DND-41 (cell line): ENCODE data around the gene L3MBTL4.

Experiments
- ATAC-seq: fragments of 200-7000 bp; cut with Tn5 transposase; 3 replicates; pipeline ENCODE4 v1.9.1; 2021; ENCODE audit warnings: low read depth; ENCODE audit not compliant: insufficient read depth
- DNase-seq: peaks from one replicate; pipeline ENCODE4 v3.0.0-alpha.2; 2020
- H2AFZ ChIP-seq: 2 replicates; pipeline ENCODE4 v1.6.0; 2012; ENCODE audit warnings: low read depth, low read length
- H3K27ac ChIP-seq: 2 replicates; pipeline ENCODE4 v1.5.1; 2012; ENCODE audit warnings: low read length, inconsistent platforms
- H3K27me3 ChIP-seq: fragments of 200-600 bp; sonication (generic); 2 replicates; pipeline ENCODE4 v1.6.0; 2012; ENCODE audit warnings: low read length, mild to moderate bottlenecking, inconsistent platforms; ENCODE audit not compliant: insufficient read depth, poor library complexity
- H3K36me3 ChIP-seq: 2 replicates; pipeline ENCODE4 v1.5.1; 2012; ENCODE audit warnings: low read length, inconsistent platforms; ENCODE audit not compliant: insufficient read depth
- H3K4me1 ChIP-seq: 2 replicates; pipeline ENCODE4 v1.5.1; 2012; ENCODE audit warnings: mild to moderate bottlenecking, low read length; ENCODE audit not compliant: insufficient read depth
- H3K4me2 ChIP-seq: 2 replicates; pipeline ENCODE4 v1.6.0; 2012; ENCODE audit warnings: mild to moderate bottlenecking, moderate library complexity, low read length, inconsistent platforms; ENCODE audit not compliant: insufficient read depth
- H3K4me3 ChIP-seq, 2 experiments: fragments of 200-600 bp in 1 of 2; shearing (Covaris generic) in 1 of 2; 2 replicates each; pipeline ENCODE4 v1.5.1; 2012 to 2016; ENCODE audit warnings: inconsistent platforms in 2 of 2, low read length in 2 of 2, mild to moderate bottlenecking in 2 of 2, low read depth in 1 of 2, moderate library complexity in 1 of 2
- H3K79me2 ChIP-seq: 2 replicates; pipeline ENCODE4 v1.6.0; 2012; ENCODE audit warnings: low read length, inconsistent platforms; ENCODE audit not compliant: insufficient read depth
- H3K9ac ChIP-seq: 2 replicates; pipeline ENCODE4 v1.6.0; 2012; ENCODE audit warnings: low read depth, mild to moderate bottlenecking, inconsistent platforms, low read length, moderate library complexity
- H3K9me3 ChIP-seq: 2 replicates; pipeline ENCODE4 v1.5.1; 2012; ENCODE audit warnings: low read length, moderate library complexity, mild to moderate bottlenecking, inconsistent platforms; ENCODE audit not compliant: insufficient read depth, severe bottlenecking
- H4K20me1 ChIP-seq: 2 replicates; pipeline ENCODE4 v1.6.0; 2012; ENCODE audit warnings: low read length; ENCODE audit not compliant: insufficient read depth
- CTCF ChIP-seq: IDR thresholded peaks from 2 replicates; pipeline ENCODE4 v1.5.1; 2012; ENCODE audit warnings: borderline replicate concordance, low read length, moderate library complexity, mild to moderate bottlenecking; ENCODE audit not compliant: poor library complexity, severe bottlenecking; ENCODE audit errors: extremely low read depth
- EZH2 ChIP-seq: IDR thresholded peaks from 3 replicates; pipeline ENCODE4 v1.6.1; 2012; ENCODE audit warnings: borderline replicate concordance, low read depth, mild to moderate bottlenecking, moderate library complexity, low read length, inconsistent platforms; ENCODE audit not compliant: severe bottlenecking

The L3MBTL4 gene

DNA sequence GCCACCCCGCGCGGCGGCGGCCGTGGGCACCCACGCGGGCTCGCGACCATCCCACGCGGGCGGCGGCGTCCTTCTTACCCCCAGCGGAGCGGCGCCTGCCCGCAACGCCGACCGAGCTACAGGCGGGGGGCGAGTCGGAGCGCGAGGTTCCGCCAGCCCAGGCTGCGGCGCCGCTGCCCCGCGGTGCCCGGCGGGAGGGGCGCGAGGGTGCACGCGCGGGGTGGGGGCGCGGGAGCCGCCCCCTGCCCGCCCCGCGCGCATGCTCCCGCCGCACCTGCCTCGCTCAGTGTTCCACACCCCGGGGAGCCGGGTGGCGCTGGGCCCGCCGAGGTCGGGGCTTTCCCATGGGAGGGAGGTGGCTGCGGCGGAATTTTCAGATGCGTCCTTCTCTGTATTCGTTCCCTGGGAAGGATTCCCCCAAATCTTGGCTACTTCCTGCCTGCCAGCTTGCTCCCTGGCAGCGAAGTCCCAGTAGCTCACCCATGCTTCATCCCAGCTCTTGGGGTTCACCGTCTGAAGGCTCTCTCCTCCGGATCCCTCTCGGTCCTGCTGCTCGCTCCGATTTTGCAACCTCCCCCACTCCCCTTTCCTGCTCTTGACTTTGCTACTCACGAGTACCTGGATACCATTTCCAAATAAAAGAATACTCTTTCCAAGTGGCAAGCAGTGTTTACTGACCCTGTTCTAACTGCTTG lies at the start of gene L3MBTL4:
L3MBTL4 (minus strand) TSS at position 189 of the 695 bp plus-strand sequence. CDS start 103,286 bp downstream, outside the sequence.
- Histone ChIP-seq H2AFZ (no peak within 1 kb of the TSS), H3K4me3 (no peak within 1 kb of the TSS), H3K27me3 (no peaks in the 10 kb centered on the region), H3K9ac (no peak within 1 kb of the TSS), H3K9me3 (peaks cover 8% of the 10 kb centered on the region), H3K4me1 (no peaks in the 10 kb centered on the region), H4K20me1 (no peaks in the 10 kb centered on the region), H3K79me2 (no peaks in the 10 kb centered on the region), H3K27ac (no peak within 1 kb of the TSS), H3K4me2 (no peak within 1 kb of the TSS), H3K36me3 (no peaks in the 10 kb centered on the region)
- TF ChIP-seq EZH2 (no peak), CTCF (no peak)
- ATAC-seq (no peak), DNase-seq (no peak)

DNA sequence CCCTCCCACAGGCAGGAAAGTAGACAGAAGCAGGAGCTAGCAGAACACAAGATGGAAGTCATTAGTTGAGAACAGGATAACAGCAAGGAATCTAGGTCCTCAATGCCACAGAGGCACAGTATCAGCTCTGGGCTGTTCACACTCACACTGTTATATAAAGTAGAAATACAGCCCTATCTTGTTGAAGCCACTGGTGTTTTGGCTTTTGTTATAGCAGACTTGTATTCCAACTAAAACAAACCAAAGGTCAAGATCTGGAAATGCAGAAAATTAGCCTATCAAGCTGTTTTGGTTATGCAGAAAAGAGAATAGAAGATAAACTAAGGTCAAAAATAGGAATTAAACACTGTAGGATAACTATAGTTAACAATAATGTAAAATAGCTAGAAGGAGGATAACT lies 37.5 kb upstream of the L3MBTL4 start:
- no peaks in the 10 kb centered on the region for H3K79me2 ChIP-seq
- ATAC-seq (no peak), DNase-seq (no peak)
- no peak overlapping the region for H3K4me3 ChIP-seq
- H4K20me1 ChIP-seq: no peaks in the 10 kb centered on the region
- TF ChIP-seq CTCF: no peak
- no peak for TF ChIP-seq EZH2
- no peaks in the 10 kb centered on the region for H3K27me3 ChIP-seq
- H2AFZ ChIP-seq: no peak overlapping the region
- H3K9ac ChIP-seq: no peak overlapping the region
- H3K36me3 ChIP-seq: no peaks in the 10 kb centered on the region
- H3K9me3 ChIP-seq: no peaks in the 10 kb centered on the region
- no peak overlapping the region for H3K27ac ChIP-seq
- H3K4me1 ChIP-seq: no peaks in the 10 kb centered on the region
- H3K4me2 ChIP-seq: no peak overlapping the region

- Histone ChIP-seq H3K9me3 (no peaks in the 10 kb centered on the region), H3K27me3 (no peaks in the 10 kb centered on the region), H2AFZ (no peak overlapping the region), H3K9ac (no peak overlapping the region), H3K79me2 (no peaks in the 10 kb centered on the region), H3K4me1 (no peaks in the 10 kb centered on the region), H4K20me1 (no peaks in the 10 kb centered on the region), H3K4me2 (no peak overlapping the region), H3K36me3 (no peaks in the 10 kb centered on the region), H3K4me3 (no peak overlapping the region), H3K27ac (no peak overlapping the region)
- DNase-seq (no peak), ATAC-seq (no peak)
- TF ChIP-seq CTCF (no peak), EZH2 (no peak)
Measured at GRCh38 chr18:6449213-6449612, 34.5 kb upstream of the L3MBTL4 start.
